OCI-LY3 (cell line): ENCODE data around the gene CABLES1.

ENCODE experiments used
- H2AFZ ChIP-seq: fragments of 200-600, 300-600 bp; shearing (Covaris generic); 2 replicates; pipeline ENCODE4 v1.6.0; 2014; ENCODE audit warnings: antibody characterized with exemption, low read depth, low read length
- H3K27ac ChIP-seq: fragments of 200-600, 300-600 bp; sonication (generic); 2 replicates; pipeline ENCODE4 v1.5.1; 2014; ENCODE audit warnings: mild to moderate bottlenecking, low read length, moderate library complexity, mixed read lengths
- H3K27me3 ChIP-seq: fragments of 200-600, 300-600 bp; sonication (generic); 2 replicates; pipeline ENCODE4 v1.6.1; 2014; ENCODE audit warnings: low read depth, low read length, mixed read lengths
- H3K36me3 ChIP-seq: fragments of 200-600, 300-600 bp; sonication (generic); replicated peaks from 2 replicates; pipeline ENCODE3; 2014; ENCODE audit warnings: low read depth, low read length, mixed read lengths
- H3K4me1 ChIP-seq: fragments of 300-600, 200-600 bp; sonication (generic); 2 replicates; pipeline ENCODE4 v1.6.1; 2014; ENCODE audit warnings: low read length, mixed read lengths
- H3K4me2 ChIP-seq: fragments of 200-600, 300-600 bp; sonication (generic); 2 replicates; pipeline ENCODE4 v1.6.1; 2014; ENCODE audit warnings: low read length, mixed read lengths
- H3K4me3 ChIP-seq: fragments of 300-600, 200-600 bp; sonication (generic); 2 replicates; pipeline ENCODE4 v1.5.1; 2014; ENCODE audit warnings: antibody characterized with exemption, mild to moderate bottlenecking, low read length, moderate library complexity
- H3K79me2 ChIP-seq: fragments of 300-600, 200-600 bp; shearing (Covaris generic); 2 replicates; pipeline ENCODE4 v1.6.1; 2014; ENCODE audit warnings: mild to moderate bottlenecking, low read length, mixed read lengths
- H3K9ac ChIP-seq: fragments of 300-600, 200-600 bp; shearing (Covaris generic); 2 replicates; pipeline ENCODE4 v1.6.0; 2014; ENCODE audit warnings: mild to moderate bottlenecking, low read length, moderate library complexity
- H3K9me3 ChIP-seq: fragments of 200-600, 300-600 bp; shearing (Covaris generic); 2 replicates; pipeline ENCODE4 v1.6.1; 2014; ENCODE audit warnings: low read length, mixed read lengths; ENCODE audit not compliant: insufficient read depth
- H4K20me1 ChIP-seq: fragments of 200-600, 300-600 bp; sonication (generic); 2 replicates; pipeline ENCODE4 v1.6.1; 2016; ENCODE audit warnings: low read length, mixed read lengths; ENCODE audit not compliant: insufficient read depth
- EZH2phosphoT487 ChIP-seq: fragments of 200-600 bp; shearing (Covaris generic); IDR thresholded peaks from 2 replicates; pipeline ENCODE4 v1.6.1; 2018; ENCODE audit warnings: antibody characterized with exemption, mixed run types, low read depth
- TF ChIP-seq, protein P1 (sequence below): fragments of 200-600, 300-600 bp; sonication (generic); IDR thresholded peaks from 2 replicates; pipeline ENCODE4 v1.5.1; 2014; ENCODE audit warnings: antibody characterized with exemption, low read length, low read depth

Gene CABLES1

GRCh38 chr18:23173912-23174311, 38.6 kb downstream of the CABLES1 start:
- H3K4me3 ChIP-seq: no peak overlapping the region
- TF ChIP-seq, protein P1, sequence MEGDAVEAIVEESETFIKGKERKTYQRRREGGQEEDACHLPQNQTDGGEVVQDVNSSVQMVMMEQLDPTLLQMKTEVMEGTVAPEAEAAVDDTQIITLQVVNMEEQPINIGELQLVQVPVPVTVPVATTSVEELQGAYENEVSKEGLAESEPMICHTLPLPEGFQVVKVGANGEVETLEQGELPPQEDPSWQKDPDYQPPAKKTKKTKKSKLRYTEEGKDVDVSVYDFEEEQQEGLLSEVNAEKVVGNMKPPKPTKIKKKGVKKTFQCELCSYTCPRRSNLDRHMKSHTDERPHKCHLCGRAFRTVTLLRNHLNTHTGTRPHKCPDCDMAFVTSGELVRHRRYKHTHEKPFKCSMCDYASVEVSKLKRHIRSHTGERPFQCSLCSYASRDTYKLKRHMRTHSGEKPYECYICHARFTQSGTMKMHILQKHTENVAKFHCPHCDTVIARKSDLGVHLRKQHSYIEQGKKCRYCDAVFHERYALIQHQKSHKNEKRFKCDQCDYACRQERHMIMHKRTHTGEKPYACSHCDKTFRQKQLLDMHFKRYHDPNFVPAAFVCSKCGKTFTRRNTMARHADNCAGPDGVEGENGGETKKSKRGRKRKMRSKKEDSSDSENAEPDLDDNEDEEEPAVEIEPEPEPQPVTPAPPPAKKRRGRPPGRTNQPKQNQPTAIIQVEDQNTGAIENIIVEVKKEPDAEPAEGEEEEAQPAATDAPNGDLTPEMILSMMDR: no peak
- no peak for TF ChIP-seq EZH2phosphoT487
- peaks cover 75% of the 10 kb centered on the region for H4K20me1 ChIP-seq
- peaks cover 4% of the 10 kb centered on the region for H3K36me3 ChIP-seq
- H3K4me2 ChIP-seq: no peak overlapping the region
- no peaks in the 10 kb centered on the region for H3K27me3 ChIP-seq
- H3K9ac ChIP-seq: no peak overlapping the region
- peaks cover 13% of the 10 kb centered on the region; the same call in 1 of the 2 replicates for H3K79me2 ChIP-seq
- no peaks in the 10 kb centered on the region for H3K4me1 ChIP-seq
- H2AFZ ChIP-seq: no peak overlapping the region
- no peak overlapping the region for H3K27ac ChIP-seq
- no peaks in the 10 kb centered on the region for H3K9me3 ChIP-seq

DNA sequence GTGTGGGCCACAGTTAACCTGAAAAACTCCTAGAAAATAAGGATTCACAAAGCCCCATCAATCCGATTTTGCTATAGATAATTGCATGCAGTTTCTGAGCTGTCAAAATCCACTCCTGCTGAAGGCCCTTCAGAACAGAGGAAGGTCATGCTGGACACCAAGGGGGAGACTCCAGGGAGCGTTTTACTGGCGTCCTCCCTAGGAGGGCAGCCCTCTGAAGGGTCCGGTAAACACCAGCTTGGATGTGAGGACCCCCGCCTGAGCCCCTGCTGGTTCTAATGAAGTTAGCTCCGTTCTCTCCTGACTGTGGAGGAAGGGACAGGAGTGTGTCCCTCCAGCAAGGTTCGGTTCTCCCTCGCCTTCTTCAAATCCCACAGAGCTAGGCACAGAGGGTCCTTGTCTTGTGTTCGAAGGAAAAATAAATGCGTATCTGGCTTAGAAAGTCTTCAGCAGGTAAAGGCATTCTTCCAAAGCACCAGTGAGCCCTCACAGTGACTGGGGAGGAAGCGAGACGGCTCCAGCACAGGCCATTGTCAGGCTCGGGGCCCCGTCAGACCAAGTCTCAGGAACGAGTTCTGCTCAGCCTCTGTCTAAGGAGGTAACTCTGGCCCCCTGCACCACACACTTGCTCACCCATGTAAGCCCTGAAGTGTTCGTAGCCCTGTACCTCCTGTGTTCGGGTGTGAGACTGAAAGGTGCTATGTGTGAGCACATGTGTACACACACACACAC, 41.6 kb downstream of the CABLES1 start:
- peaks cover 13% of the 10 kb centered on the region; the same call in 1 of the 2 replicates for H3K79me2 ChIP-seq

DNA sequence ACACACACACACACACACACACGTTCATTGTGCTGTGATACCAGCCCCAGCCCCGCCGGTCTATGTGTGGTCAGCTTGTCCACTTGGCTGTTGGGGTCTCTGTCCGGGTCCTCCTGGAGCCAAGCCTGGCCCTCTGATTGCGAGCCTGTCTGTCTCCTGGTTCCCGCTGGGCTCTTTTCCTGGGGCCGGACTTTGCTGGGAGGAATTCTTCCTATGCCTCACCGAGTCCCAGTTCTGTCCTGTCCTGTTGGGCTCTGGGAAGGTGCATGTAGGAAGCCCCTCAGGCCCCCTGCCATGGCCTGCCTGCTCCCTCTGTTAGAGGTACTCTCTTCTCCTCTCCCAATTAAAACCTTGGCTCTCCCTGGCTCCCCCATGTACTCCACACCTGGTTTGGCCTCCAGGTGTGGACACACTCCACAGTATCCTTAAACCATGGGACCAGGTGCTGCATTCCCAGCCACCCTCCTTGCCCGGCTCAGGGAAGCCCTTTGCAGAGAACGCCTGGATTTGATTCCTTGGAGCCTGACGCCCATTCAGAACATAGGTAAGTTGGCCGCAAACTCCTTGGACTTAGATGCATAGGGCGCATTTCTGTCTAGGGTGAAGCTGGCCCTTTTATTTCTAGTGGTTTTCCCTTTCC, 42.3 kb downstream of the CABLES1 start:
- Histone ChIP-seq H3K4me3 (no peak overlapping the region), H3K79me2 (peaks cover 17% of the 10 kb centered on the region; the same call in 1 of the 2 replicates), H3K9ac (no peak overlapping the region), H3K27ac (no peak overlapping the region), H3K27me3 (no peaks in the 10 kb centered on the region), H3K9me3 (no peaks in the 10 kb centered on the region), H3K36me3 (no peaks in the 10 kb centered on the region), H4K20me1 (peaks cover 69% of the 10 kb centered on the region), H2AFZ (no peak overlapping the region), H3K4me2 (no peak overlapping the region), H3K4me1 (no peaks in the 10 kb centered on the region)
- no peak for TF ChIP-seq EZH2phosphoT487
- TF ChIP-seq, protein P1: no peak

More for the DNA sequence above, 41.6 kb downstream of the CABLES1 start:
- H3K27me3 ChIP-seq: no peaks in the 10 kb centered on the region
- H4K20me1 ChIP-seq: peaks cover 69% of the 10 kb centered on the region
- no peaks in the 10 kb centered on the region for H3K9me3 ChIP-seq
- H3K4me1 ChIP-seq: no peaks in the 10 kb centered on the region
- no peak overlapping the region for H3K9ac ChIP-seq
- H3K4me3 ChIP-seq: no peak overlapping the region
- H3K4me2 ChIP-seq: no peak overlapping the region
- H3K36me3 ChIP-seq: no peaks in the 10 kb centered on the region
- TF ChIP-seq, protein P1: no peak
- TF ChIP-seq EZH2phosphoT487: no peak
- no peak overlapping the region for H2AFZ ChIP-seq
- no peak overlapping the region for H3K27ac ChIP-seq

DNA sequence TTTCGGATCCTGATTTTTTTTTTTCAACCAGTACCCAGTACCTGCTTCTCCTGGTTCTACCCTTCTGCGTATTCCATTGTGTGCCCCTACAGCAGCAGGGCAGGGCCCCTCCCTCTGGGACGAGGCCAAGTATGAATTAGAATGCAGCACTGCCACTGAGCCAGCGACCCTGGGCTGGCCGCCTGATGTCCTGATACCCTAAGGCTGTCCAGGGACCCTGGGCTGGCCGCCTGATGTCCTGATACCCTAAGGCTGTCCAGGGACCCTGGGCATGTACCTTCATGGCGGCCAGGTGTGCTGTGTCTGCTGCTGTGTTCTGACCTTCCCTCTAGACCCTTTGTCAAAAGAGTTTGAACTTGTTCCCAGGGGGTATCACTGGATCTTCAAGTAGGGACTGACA, 42.9 kb downstream of the CABLES1 start:
- Histone ChIP-seq H3K9ac (no peak overlapping the region), H3K79me2 (peaks cover 14% of the 10 kb centered on the region; the same call in 1 of the 2 replicates), H3K27me3 (no peaks in the 10 kb centered on the region), H3K9me3 (no peaks in the 10 kb centered on the region), H2AFZ (no peak overlapping the region), H3K27ac (no peak overlapping the region), H3K36me3 (no peaks in the 10 kb centered on the region), H3K4me1 (no peaks in the 10 kb centered on the region), H3K4me2 (no peak overlapping the region), H3K4me3 (no peak overlapping the region), H4K20me1 (peaks cover 69% of the 10 kb centered on the region)
- no peak for TF ChIP-seq EZH2phosphoT487
- TF ChIP-seq, protein P1: no peak
